ENCODE data around the gene DLG2. TPM values are rescaled to one million over a fixed set of nuclear protein-coding genes. Genes with fewer than 3 reads are reported as not detected.

The DLG2 gene
- total RNA-seq, 2 experiments from 2014 or later, result 6.9 to 8.2 TPM

DNA sequence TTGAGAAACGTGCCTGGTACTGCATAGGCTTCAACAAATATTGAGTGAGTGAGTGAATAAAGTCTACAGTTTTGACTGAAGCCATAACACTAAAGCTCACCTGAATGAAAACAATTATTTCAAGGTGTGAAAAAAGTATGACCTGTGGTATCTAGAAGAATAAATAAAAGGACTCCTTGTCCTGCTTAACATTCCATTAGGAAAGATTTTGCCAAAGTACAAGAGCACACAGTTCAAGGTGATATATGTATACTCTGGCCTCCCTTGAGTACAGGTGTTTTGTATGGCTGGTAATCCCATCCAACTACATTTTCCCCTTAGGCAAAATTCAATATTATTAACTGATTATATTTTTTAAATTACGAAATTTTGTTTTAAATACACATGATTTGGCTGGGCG, 39.5 kb upstream of the DLG2 start:
- H3K36me3 ChIP-seq (ENCODE audit: insufficient read depth, low read length), result peaks cover 22% of the 10 kb centered on the region
- no peak for TF ChIP-seq EZH2phosphoT487 (IDR thresholded peaks at IDR 0.05; ENCODE audit: borderline replicate concordance, low read depth, low read length)
- TF ChIP-seq, protein P1, sequence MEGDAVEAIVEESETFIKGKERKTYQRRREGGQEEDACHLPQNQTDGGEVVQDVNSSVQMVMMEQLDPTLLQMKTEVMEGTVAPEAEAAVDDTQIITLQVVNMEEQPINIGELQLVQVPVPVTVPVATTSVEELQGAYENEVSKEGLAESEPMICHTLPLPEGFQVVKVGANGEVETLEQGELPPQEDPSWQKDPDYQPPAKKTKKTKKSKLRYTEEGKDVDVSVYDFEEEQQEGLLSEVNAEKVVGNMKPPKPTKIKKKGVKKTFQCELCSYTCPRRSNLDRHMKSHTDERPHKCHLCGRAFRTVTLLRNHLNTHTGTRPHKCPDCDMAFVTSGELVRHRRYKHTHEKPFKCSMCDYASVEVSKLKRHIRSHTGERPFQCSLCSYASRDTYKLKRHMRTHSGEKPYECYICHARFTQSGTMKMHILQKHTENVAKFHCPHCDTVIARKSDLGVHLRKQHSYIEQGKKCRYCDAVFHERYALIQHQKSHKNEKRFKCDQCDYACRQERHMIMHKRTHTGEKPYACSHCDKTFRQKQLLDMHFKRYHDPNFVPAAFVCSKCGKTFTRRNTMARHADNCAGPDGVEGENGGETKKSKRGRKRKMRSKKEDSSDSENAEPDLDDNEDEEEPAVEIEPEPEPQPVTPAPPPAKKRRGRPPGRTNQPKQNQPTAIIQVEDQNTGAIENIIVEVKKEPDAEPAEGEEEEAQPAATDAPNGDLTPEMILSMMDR (conservative IDR thresholded peaks at IDR 0.05; ENCODE audit: low read length), result no peak
- H4K20me1 ChIP-seq (ENCODE audit: insufficient read depth, low read length), result peaks cover 20% of the 10 kb centered on the region
- peaks cover 9% of the 10 kb centered on the region for H3K4me1 ChIP-seq (ENCODE audit: insufficient read depth, low read length, poor library complexity, severe bottlenecking)
- CTCF ChIA-PET (ENCODE audit: unreplicated experiment), result no interaction called here
- intact Hi-C loops (cut with micrococcal nuclease; ENCODE audit: unreplicated experiment), result no loop called here
- peak overlapping the region; percentile 96; the same call in 1 of the 2 replicates for H2AFZ ChIP-seq (ENCODE audit: low read length)
- H3K4me3 ChIP-seq (ENCODE audit: low read depth, low read length, poor library complexity, severe bottlenecking), result no peak overlapping the region
- POLR2A ChIA-PET, result interaction anchor here (0.5 to 1.2 kb wide), 2 partner anchors 18 to 578 kb away, joined by 3 to 5 read pairs; no protein-coding TSS in a partner anchor
- DNase-seq (ENCODE audit: low spot score), result no peak
- no peaks in the 10 kb centered on the region for H3K9me2 ChIP-seq (ENCODE audit: insufficient read depth, low read length)
- H3K4me2 ChIP-seq (ENCODE audit: low read length), result no peak overlapping the region
- no TSS peak for BruUV-seq (replicated peaks)
- H3K9me3 ChIP-seq (ENCODE audit: low read length), result no peaks in the 10 kb centered on the region
- peaks cover 31% of the 10 kb centered on the region for H3K79me2 ChIP-seq (ENCODE audit: insufficient read depth, low read depth, low read length)
- H3K27ac ChIP-seq (ENCODE audit: low read depth, low read length, poor library complexity, severe bottlenecking), result no peak overlapping the region

GRCh38 chr11:85665733-85666132, 38.6 kb upstream of the DLG2 start:
- Histone ChIP-seq H3K4me3 (ENCODE audit: low read depth, low read length, poor library complexity, severe bottlenecking) (peak overlapping the region; percentile 93), H3K36me3 (ENCODE audit: insufficient read depth, low read length) (peaks cover 32% of the 10 kb centered on the region), H3K4me2 (ENCODE audit: low read length) (peak overlapping the region; percentile 89), H3K9me3 (ENCODE audit: low read length) (no peaks in the 10 kb centered on the region), H3K27ac (ENCODE audit: low read depth, low read length, poor library complexity, severe bottlenecking) (no peak overlapping the region), H3K9me2 (ENCODE audit: insufficient read depth, low read length) (no peaks in the 10 kb centered on the region), H3K79me2 (ENCODE audit: insufficient read depth, low read depth, low read length) (peaks cover 41% of the 10 kb centered on the region), H2AFZ (ENCODE audit: low read length) (peak overlapping the region; percentile 96), H4K20me1 (ENCODE audit: insufficient read depth, low read length) (peaks cover 29% of the 10 kb centered on the region), H3K4me1 (ENCODE audit: insufficient read depth, low read length, poor library complexity, severe bottlenecking) (peaks cover 17% of the 10 kb centered on the region)
- no peak for TF ChIP-seq EZH2phosphoT487 (IDR thresholded peaks at IDR 0.05; ENCODE audit: borderline replicate concordance, low read depth, low read length)
- TF ChIP-seq, protein P1 (conservative IDR thresholded peaks at IDR 0.05; ENCODE audit: low read length), result no peak
- ChIA-PET POLR2A (interaction anchor here (0.5 to 1.2 kb wide), 2 partner anchors 18 to 1110 kb away, joined by 3 read pairs; no protein-coding TSS in a partner anchor), CTCF (ENCODE audit: unreplicated experiment) (no interaction called here)
- DNase-seq (ENCODE audit: low spot score), result no peak
- intact Hi-C loops (cut with micrococcal nuclease; ENCODE audit: unreplicated experiment), result loop anchor here (2.0 kb wide), 3 partner anchors 37 to 637 kb away; partner anchors contain the start of genes EED, HIKESHI and TMEM126B
- no TSS peak for BruUV-seq (replicated peaks)
